K562 (cell line): ENCODE data around the gene ELMO1.

Experiments used
- CEBPB ChIP-seq: fragments of 450-650 bp; IDR thresholded peaks from 2 replicates; pipeline ENCODE4 v1.6.1; 2016; ENCODE audit warnings: missing genetic modification characterization, missing compliant biosample characterization
- CREB1 ChIP-seq, 2 experiments: sonication (generic) in 1 of 2; formaldehyde crosslinking in 1 of 2; IDR thresholded peaks; 2 replicates each; pipeline versions ENCODE4 v1.6.1 to v1.8.0; 2012 to 2022; ENCODE audit warnings: inconsistent platforms in 1 of 2, mild to moderate bottlenecking in 1 of 2, missing genetic modification reagents in 1 of 2, moderate library complexity in 1 of 2
- CTCF ChIP-seq, 3 experiments: IDR thresholded peaks in 2 of 3; conservative IDR thresholded peaks in 1 of 3; 2 replicates each; pipeline ENCODE4 v1.5.1; 2011 to 2012; ENCODE audit warnings: low read length in 3 of 3, mild to moderate bottlenecking in 3 of 3, control low read depth in 2 of 3, improper control_type of control experiment in 1 of 3, inconsistent platforms in 1 of 3, low read depth in 1 of 3, mixed read lengths in 1 of 3, moderate library complexity in 1 of 3; ENCODE audit not compliant: insufficient read depth in 2 of 3
- EP300 ChIP-seq: IDR thresholded peaks from 2 replicates; pipeline ENCODE4 v1.6.1; 2012; ENCODE audit warnings: low read length, improper control_type of control experiment
- FOSL1 ChIP-seq: fragments of 200-800 bp; sonication (Bioruptor generic); conservative IDR thresholded peaks from 2 replicates; pipeline ENCODE4 v1.6.1; 2016; ENCODE audit warnings: missing genetic modification characterization, missing compliant biosample characterization
- HCFC1 ChIP-seq: IDR thresholded peaks from 2 replicates; pipeline ENCODE4 v1.6.1; 2012; ENCODE audit warnings: low read depth, low read length, improper control_type of control experiment
- POLR2A ChIP-seq: fragments of 450-650 bp; conservative IDR thresholded peaks from 2 replicates; pipeline ENCODE4 v1.6.1; 2016
- SPI1 ChIP-seq: IDR thresholded peaks from 2 replicates; pipeline ENCODE4 v1.6.1; 2011; ENCODE audit warnings: low read depth, low read length, control low read depth, borderline replicate concordance
- ZNF384 ChIP-seq: IDR thresholded peaks from 2 replicates; pipeline ENCODE4 v1.6.1; 2012; ENCODE audit warnings: low read depth, low read length, improper control_type of control experiment

- TF ChIP-seq SPI1 (no peak), HCFC1 (no peak), ZNF384 (no peak), POLR2A (no peak), CTCF (IDR thresholded peaks at IDR 0.05 in 2 of 3, conservative IDR thresholded peaks at IDR 0.05 in 1 of 3; ENCODE audit: insufficient read depth in 2 of 3, low read depth in 1 of 3, low read length in 3 of 3) (no peak), FOSL1 (no peak), CREB1 (IDR thresholded peaks at IDR 0.05) (no peak), CREB1 (CRISPR knock-in tag; IDR thresholded peaks at IDR 0.05) (no peak), CEBPB (tag) (no peak), EP300 (no peak)
These were observed 543.9 kb downstream of the ELMO1 start for GRCh38 chr7:36904802-36905201.
